ENCODE measurements around the gene TSSC4. TPM values are rescaled to one million over a fixed set of nuclear protein-coding genes. Genes with fewer than 3 reads are reported as not detected.

The TSSC4 gene
- total and polyA plus RNA-seq, 8 donors, result 9.4 to 147 (median 53.2) TPM

DNA sequence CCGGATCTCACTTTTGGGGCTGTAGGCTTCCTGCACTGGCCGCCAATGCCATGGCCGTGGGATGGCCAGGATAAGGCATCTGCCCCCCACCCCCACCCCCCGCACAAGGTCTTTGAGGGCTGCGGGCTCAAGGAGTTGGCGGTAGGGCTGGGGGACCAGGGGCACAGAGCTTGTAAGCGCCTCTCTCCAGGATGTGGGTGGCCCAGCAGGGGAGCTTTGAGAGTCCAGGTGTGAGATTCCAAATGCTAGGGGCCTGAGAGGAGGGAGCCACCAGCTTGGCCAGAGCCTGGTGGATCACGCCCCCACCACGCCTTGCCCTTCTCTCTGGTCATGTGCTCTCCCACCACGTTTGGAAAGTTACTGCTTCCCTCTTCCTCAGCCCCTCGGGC is 18.4 kb upstream of the TSSC4 start:
- intact Hi-C loops (cut with DNase I; ENCODE audit: low total_unique reads), result no loop called here
- DNase-seq, result no peak
- WGBS, 5 donors, result 50 to 63% (median 58%) methylated on average over 4 to 11 of the region's 11 CpGs
- Histone ChIP-seq H3K27ac (peak overlapping the region in 4 of 5 donors; percentile 95 to 99 (median 98)), H3K4me1 (peaks cover 75 to 95% (median 89%) of the 10 kb centered on the region in 4 donors), H3K27me3 (no peaks in the 10 kb centered on the region), H3K36me3 (peaks cover 0 to 15% (median 7%) of the 10 kb centered on the region in 4 donors), H3K4me3 (peak overlapping the region in 1 of 4 donors; percentile 9), H3K9me3 (no peaks in the 10 kb centered on the region)
- TF ChIP-seq, protein P1, sequence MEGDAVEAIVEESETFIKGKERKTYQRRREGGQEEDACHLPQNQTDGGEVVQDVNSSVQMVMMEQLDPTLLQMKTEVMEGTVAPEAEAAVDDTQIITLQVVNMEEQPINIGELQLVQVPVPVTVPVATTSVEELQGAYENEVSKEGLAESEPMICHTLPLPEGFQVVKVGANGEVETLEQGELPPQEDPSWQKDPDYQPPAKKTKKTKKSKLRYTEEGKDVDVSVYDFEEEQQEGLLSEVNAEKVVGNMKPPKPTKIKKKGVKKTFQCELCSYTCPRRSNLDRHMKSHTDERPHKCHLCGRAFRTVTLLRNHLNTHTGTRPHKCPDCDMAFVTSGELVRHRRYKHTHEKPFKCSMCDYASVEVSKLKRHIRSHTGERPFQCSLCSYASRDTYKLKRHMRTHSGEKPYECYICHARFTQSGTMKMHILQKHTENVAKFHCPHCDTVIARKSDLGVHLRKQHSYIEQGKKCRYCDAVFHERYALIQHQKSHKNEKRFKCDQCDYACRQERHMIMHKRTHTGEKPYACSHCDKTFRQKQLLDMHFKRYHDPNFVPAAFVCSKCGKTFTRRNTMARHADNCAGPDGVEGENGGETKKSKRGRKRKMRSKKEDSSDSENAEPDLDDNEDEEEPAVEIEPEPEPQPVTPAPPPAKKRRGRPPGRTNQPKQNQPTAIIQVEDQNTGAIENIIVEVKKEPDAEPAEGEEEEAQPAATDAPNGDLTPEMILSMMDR (IDR thresholded peaks at IDR 0.05), result no peak
- TF ChIP-seq POLR2A (IDR thresholded peaks at IDR 0.05), result no peak
- TF ChIP-seq POLR2AphosphoS5 (IDR thresholded peaks at IDR 0.05), result no peak
- no peak for TF ChIP-seq EP300 (IDR thresholded peaks at IDR 0.05)

DNA sequence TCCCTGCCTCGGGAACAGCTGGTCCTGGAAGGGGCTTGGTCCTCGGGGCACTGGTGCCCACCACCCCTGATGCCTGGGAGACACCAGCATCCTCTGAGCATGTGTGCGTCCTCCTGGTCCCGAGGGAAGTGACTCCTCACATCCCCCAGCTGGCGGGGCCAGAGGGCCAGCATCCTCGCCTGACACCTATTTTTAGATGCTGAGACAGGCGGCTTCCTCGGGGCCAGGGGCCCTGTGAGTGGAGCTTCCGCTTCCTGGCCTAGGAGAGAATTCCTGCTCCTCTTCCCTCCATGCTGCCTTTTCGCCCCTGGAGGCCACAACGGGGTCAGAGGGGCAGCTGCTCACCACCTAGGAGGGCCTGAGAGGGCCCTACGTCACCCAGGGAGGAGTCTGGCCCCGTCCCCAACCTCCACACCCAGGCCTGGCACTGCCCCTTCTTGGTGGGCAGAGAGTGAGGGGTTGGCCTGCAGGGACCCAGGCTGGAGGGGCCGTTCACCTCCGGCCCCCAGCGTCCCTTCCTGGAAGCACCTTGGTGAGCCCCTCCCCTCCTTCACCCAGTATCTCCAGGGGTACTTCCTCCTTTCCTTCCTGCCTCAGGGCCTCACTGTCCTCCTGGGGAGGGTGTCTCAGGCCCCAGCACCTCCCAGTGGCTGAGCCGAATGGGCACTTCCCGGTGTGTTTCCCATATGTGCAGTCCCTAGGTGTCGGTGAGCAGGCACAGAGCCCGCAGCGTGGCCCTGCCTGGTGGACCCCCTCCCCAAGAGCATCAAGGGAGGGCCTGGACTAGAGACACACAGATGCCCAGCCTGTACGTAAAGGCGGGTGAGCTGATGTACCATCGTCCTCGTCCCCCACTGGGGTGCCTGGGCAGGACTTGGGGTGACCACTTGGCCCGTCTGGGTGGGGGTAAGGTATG is 17.4 kb upstream of the TSSC4 start:
- Histone ChIP-seq H3K27ac (peak overlapping the region; percentile 55 to 99 (median 98)), H3K36me3 (peaks cover 0 to 15% (median 7%) of the 10 kb centered on the region in 4 donors), H3K4me1 (peaks cover 86 to 100% (median 99%) of the 10 kb centered on the region in 4 donors), H3K9me3 (no peaks in the 10 kb centered on the region), H3K27me3 (no peaks in the 10 kb centered on the region), H3K4me3 (peak overlapping the region in 2 of 4 donors; percentile 7 to 13)
- DNase-seq, result peak in 1 of 2 donors; percentile 68
- intact Hi-C loops (cut with DNase I; ENCODE audit: low total_unique reads), result no loop called here
- 35 to 61% (median 58%) methylated on average over 17 to 26 of the region's 26 CpGs for WGBS, 5 donors
- no peak for TF ChIP-seq EP300 (IDR thresholded peaks at IDR 0.05)
- TF ChIP-seq POLR2A (IDR thresholded peaks at IDR 0.05), result no peak
- peak in 2 of 3 donors; percentile 20 to 30 for TF ChIP-seq POLR2AphosphoS5 (IDR thresholded peaks at IDR 0.05)
- TF ChIP-seq, protein P1 (IDR thresholded peaks at IDR 0.05), result no peak

DNA sequence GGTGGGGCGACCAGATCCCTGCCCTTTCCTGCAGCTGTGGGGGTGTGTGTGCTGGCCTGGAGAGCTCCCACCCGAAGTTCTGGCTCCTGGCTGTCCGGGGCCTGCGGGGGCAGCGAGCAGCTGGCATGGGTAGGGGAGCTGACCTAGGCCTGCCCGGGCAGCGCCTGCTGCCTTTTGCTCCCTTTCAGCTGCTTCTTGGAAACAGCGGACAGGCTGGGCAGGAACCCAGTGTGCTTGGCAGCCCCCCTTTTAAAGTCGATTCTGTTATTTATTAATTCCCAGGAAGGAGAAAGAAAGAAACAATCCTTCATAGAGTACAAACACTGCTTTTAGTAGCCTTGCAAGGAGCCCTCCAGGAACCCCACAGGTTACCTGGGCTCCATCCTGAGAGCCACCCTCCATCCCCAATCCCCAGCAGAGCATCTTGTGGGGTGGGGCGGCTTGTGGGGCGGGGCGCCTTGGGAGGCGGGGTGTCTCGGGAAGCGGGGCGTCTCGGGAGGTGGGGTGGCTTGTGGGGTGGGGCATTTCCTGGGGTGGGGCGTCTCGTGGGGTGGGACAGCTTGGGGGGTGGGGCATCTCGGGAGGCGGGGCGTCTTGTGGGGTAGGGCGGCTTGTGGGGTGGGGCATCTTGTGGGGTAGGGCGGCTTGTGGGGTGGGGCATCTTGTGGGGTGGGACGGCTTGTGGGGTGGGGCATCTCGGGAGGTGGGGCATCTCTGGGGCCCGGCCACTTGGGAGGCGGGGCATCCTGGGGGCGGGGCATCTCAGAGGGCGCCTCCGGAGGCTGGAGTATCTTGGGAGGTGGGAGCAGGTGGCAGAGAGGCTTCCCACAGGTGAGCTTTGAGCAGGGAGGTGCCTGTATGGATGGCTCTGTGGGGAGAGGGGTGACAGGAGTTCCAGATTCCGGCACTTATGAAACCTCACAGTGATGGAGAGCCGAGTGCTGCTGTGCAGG is 16.4 kb upstream of the TSSC4 start:
- peaks cover 0 to 15% (median 7%) of the 10 kb centered on the region in 4 donors for H3K36me3 ChIP-seq
- H3K4me1 ChIP-seq, result peaks cover 95 to 100% (median 99%) of the 10 kb centered on the region in 4 donors
- no peaks in the 10 kb centered on the region for H3K9me3 ChIP-seq
- TF ChIP-seq POLR2A (IDR thresholded peaks at IDR 0.05), result no peak
- TF ChIP-seq EP300 (IDR thresholded peaks at IDR 0.05), result no peak
- TF ChIP-seq POLR2AphosphoS5 (IDR thresholded peaks at IDR 0.05), result no peak
- TF ChIP-seq, protein P1 (IDR thresholded peaks at IDR 0.05), result no peak
- peak overlapping the region in 2 of 4 donors; percentile 7 to 13 for H3K4me3 ChIP-seq
- intact Hi-C loops (cut with DNase I; ENCODE audit: low total_unique reads), result no loop called here
- WGBS, 5 donors, result 42 to 59% (median 43%) methylated on average over 13 to 33 of the region's 33 CpGs
- H3K27ac ChIP-seq, result peak overlapping the region; percentile 55 to 99 (median 98)
- no peak for DNase-seq
- no peaks in the 10 kb centered on the region for H3K27me3 ChIP-seq

Measured in stomach (tissue), 9 donors.